Neural cell (in vitro differentiated cells): ENCODE measurements around the gene MTHFD1L.

ENCODE experiments used
- CTCF ChIP-seq: fragments of 450-650 bp; IDR thresholded peaks from 2 replicates; pipeline ENCODE4 v1.5.1; 2014; ENCODE audit warnings: antibody characterized with exemption, mild to moderate bottlenecking, moderate library complexity; ENCODE audit not compliant: poor library complexity, severe bottlenecking
- POLR2AphosphoS5 ChIP-seq: IDR thresholded peaks from 2 replicates; pipeline ENCODE4 v1.6.1; 2012
- RAD21 ChIP-seq: fragments of 450-650 bp; conservative IDR thresholded peaks from 2 replicates; pipeline ENCODE4 v1.6.1; 2014; ENCODE audit warnings: antibody characterized with exemption, mild to moderate bottlenecking, moderate library complexity

- no peak for TF ChIP-seq CTCF
- no peak for TF ChIP-seq POLR2AphosphoS5
- TF ChIP-seq RAD21 = no peak
Measured at GRCh38 chr6:150969901-150970300, 104.4 kb downstream of the MTHFD1L start.
